ENCODE data around the gene KREMEN1. TPM values are rescaled to one million over a fixed set of nuclear protein-coding genes. Genes with fewer than 3 reads are reported as not detected.
A peak's percentile ranks its signal among the peaks of the same experiment; 100 is the strongest.

The KREMEN1 gene
- total and polyA plus RNA-seq, 3 experiments from 2014 or later = 0.16 to 0.28 TPM; not detected in 1

- ChIA-PET POLR2A (no interaction called here), CTCF (interaction anchor here (2.5 kb wide), 1 partner anchor 14 kb away, joined by 9 read pairs; no protein-coding TSS in a partner anchor)
- Histone ChIP-seq H3K9me3 (ENCODE audit: low read length) (no peaks in the 10 kb centered on the region), H3K27me3 (ENCODE audit: insufficient read depth, low read length, poor library complexity, severe bottlenecking) (no peaks in the 10 kb centered on the region), H3K36me3 (ENCODE audit: insufficient read depth, low read length) (no peaks in the 10 kb centered on the region), H3K4me3 (ENCODE audit: low read length) (no peak overlapping the region), H3K4me1 (ENCODE audit: insufficient read depth, low read length) (no peaks in the 10 kb centered on the region), H3K27ac (ENCODE audit: low read depth, low read length) (no peak overlapping the region)
- H3K4me3 Mint-ChIP-seq = no peak overlapping the region
- no peak overlapping the region for H3K27ac Mint-ChIP-seq
- no peak for DNase-seq
- H3K4me1 Mint-ChIP-seq = no peaks in the 10 kb centered on the region
- H3K9me3 Mint-ChIP-seq = peaks cover 0 to 2% (median 0%) of the 10 kb centered on the region in 5 donors
- H3K36me3 Mint-ChIP-seq = no peaks in the 10 kb centered on the region
- peaks cover 1 to 9% of the 10 kb centered on the region in 2 donors for H3K27me3 Mint-ChIP-seq
Measured at GRCh38 chr22:29054251-29054767, 18.5 kb upstream of the KREMEN1 start.

- H3K4me3 ChIP-seq (ENCODE audit: low read length) = no peak overlapping the region
- CTCF ChIA-PET = interaction anchor here (1.5 to 1.7 kb wide), 2 partner anchors 11 to 14 kb away, joined by 3 read pairs; no protein-coding TSS in a partner anchor
- no peak for DNase-seq
- no peaks in the 10 kb centered on the region for H3K4me1 Mint-ChIP-seq
- H3K36me3 Mint-ChIP-seq = no peaks in the 10 kb centered on the region
- H3K9me3 ChIP-seq (ENCODE audit: low read length) = no peaks in the 10 kb centered on the region
- H3K36me3 ChIP-seq (ENCODE audit: insufficient read depth, low read length) = no peaks in the 10 kb centered on the region
- no peak overlapping the region for H3K27ac ChIP-seq (ENCODE audit: low read depth, low read length)
- H3K9me3 Mint-ChIP-seq = peaks cover 0 to 2% (median 0%) of the 10 kb centered on the region in 5 donors
- H3K27ac Mint-ChIP-seq = no peak overlapping the region
- no peaks in the 10 kb centered on the region for H3K27me3 ChIP-seq (ENCODE audit: insufficient read depth, low read length, poor library complexity, severe bottlenecking)
- peaks cover 2 to 15% of the 10 kb centered on the region in 2 donors for H3K27me3 Mint-ChIP-seq
- H3K4me3 Mint-ChIP-seq = no peak overlapping the region
- no peaks in the 10 kb centered on the region for H3K4me1 ChIP-seq (ENCODE audit: insufficient read depth, low read length)
- POLR2A ChIA-PET = no interaction called here
Measured at GRCh38 chr22:29055192-29055830, 17.5 kb upstream of the KREMEN1 start.

GRCh38 chr22:29056472-29056871 lies 16.4 kb upstream of the KREMEN1 start:
- Histone ChIP-seq H3K27me3 (ENCODE audit: insufficient read depth, low read length, poor library complexity, severe bottlenecking) (no peaks in the 10 kb centered on the region), H3K27ac (ENCODE audit: low read depth, low read length) (no peak overlapping the region), H3K36me3 (ENCODE audit: insufficient read depth, low read length) (no peaks in the 10 kb centered on the region), H3K9me3 (ENCODE audit: low read length) (no peaks in the 10 kb centered on the region), H3K4me1 (ENCODE audit: insufficient read depth, low read length) (no peaks in the 10 kb centered on the region), H3K4me3 (ENCODE audit: low read length) (no peak overlapping the region)
- no peaks in the 10 kb centered on the region for H3K4me1 Mint-ChIP-seq
- CTCF ChIA-PET = interaction anchor here (1.5 to 1.7 kb wide), 2 partner anchors 10 to 15 kb away, joined by 3 read pairs; no protein-coding TSS in a partner anchor
- no peak for DNase-seq
- no peak overlapping the region for H3K4me3 Mint-ChIP-seq
- H3K27me3 Mint-ChIP-seq = peaks cover 12 to 27% of the 10 kb centered on the region in 2 donors
- H3K27ac Mint-ChIP-seq = no peak overlapping the region
- POLR2A ChIA-PET = no interaction called here
- H3K9me3 Mint-ChIP-seq = peaks cover 0 to 2% (median 0%) of the 10 kb centered on the region in 5 donors
- H3K36me3 Mint-ChIP-seq = no peaks in the 10 kb centered on the region

GRCh38 chr22:29060251-29060869 lies 12.5 kb upstream of the KREMEN1 start:
- Histone ChIP-seq H3K36me3 (ENCODE audit: insufficient read depth, low read length) (no peaks in the 10 kb centered on the region), H3K27me3 (ENCODE audit: insufficient read depth, low read length, poor library complexity, severe bottlenecking) (no peaks in the 10 kb centered on the region), H3K9me3 (ENCODE audit: low read length) (no peaks in the 10 kb centered on the region), H3K4me3 (ENCODE audit: low read length) (no peak overlapping the region), H3K4me1 (ENCODE audit: insufficient read depth, low read length) (no peaks in the 10 kb centered on the region), H3K27ac (ENCODE audit: low read depth, low read length) (no peak overlapping the region)
- Mint-ChIP-seq H3K4me1 (peaks cover 0 to 4% (median 3%) of the 10 kb centered on the region in 3 donors), H3K36me3 (no peaks in the 10 kb centered on the region), H3K9me3 (no peaks in the 10 kb centered on the region), H3K27me3 (peaks cover 16 to 47% of the 10 kb centered on the region in 2 donors), H3K27ac (peak overlapping the region in 1 of 8 donors; percentile 42), H3K4me3 (no peak overlapping the region)
- POLR2A ChIA-PET = no interaction called here
- CTCF ChIA-PET = interaction anchor here (0.7 kb wide), 1 partner anchor 13 kb away, joined by 3 read pairs; no protein-coding TSS in a partner anchor
- DNase-seq = no peak

- Histone ChIP-seq H3K27me3 (ENCODE audit: insufficient read depth, low read length, poor library complexity, severe bottlenecking) (no peaks in the 10 kb centered on the region), H3K36me3 (ENCODE audit: insufficient read depth, low read length) (no peaks in the 10 kb centered on the region), H3K4me1 (ENCODE audit: insufficient read depth, low read length) (peaks cover 5% of the 10 kb centered on the region), H3K9me3 (ENCODE audit: low read length) (no peaks in the 10 kb centered on the region), H3K4me3 (ENCODE audit: low read length) (no peak overlapping the region), H3K27ac (ENCODE audit: low read depth, low read length) (no peak overlapping the region)
- Mint-ChIP-seq H3K4me3 (no peak overlapping the region), H3K36me3 (no peaks in the 10 kb centered on the region), H3K27ac (no peak overlapping the region), H3K9me3 (no peaks in the 10 kb centered on the region), H3K27me3 (peaks cover 16 to 47% of the 10 kb centered on the region in 2 donors), H3K4me1 (peaks cover under 1 to 10% (median 9%) of the 10 kb centered on the region in 3 donors)
- CTCF ChIA-PET = no interaction called here
- POLR2A ChIA-PET = no interaction called here
- DNase-seq = no peak
Measured at GRCh38 chr22:29060931-29061330, 11.9 kb upstream of the KREMEN1 start.

DNA sequence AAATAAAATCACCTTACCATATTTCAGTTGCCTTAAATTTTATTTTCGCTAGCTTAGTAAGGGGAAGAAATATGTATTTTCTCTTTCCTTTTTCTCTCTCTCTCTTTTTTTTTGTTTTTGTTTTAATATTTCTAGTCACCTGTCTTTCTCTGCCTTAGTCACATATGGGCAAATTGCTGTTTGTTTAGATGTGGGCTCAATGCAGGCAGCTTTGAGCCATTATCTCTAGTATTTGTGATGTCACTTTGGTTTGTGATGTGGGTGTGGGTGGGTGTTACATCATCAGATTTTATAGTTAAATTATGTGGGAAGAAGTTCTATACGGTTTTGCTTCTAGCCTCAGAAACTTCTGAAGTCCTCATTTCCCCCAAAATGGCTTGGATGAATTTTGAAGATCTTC lies 11.1 kb upstream of the KREMEN1 start, which contains the start of gene C22orf31:
TSS of gene C22orf31 (minus strand) at position 59 of the 400 bp plus-strand sequence. CDS start at position 20, 39 bp downstream.
- Mint-ChIP-seq H3K4me1 (peaks cover 2 to 16% (median 12%) of the 10 kb centered on the region in 3 donors), H3K27me3 (peaks cover 16 to 47% of the 10 kb centered on the region in 2 donors), H3K27ac (no peak within 1 kb of the TSS), H3K9me3 (no peaks in the 10 kb centered on the region), H3K36me3 (no peaks in the 10 kb centered on the region), H3K4me3 (no peak within 1 kb of the TSS)
- DNase-seq = no peak
- Histone ChIP-seq H3K9me3 (ENCODE audit: low read length) (no peaks in the 10 kb centered on the region), H3K36me3 (ENCODE audit: insufficient read depth, low read length) (no peaks in the 10 kb centered on the region), H3K27me3 (ENCODE audit: insufficient read depth, low read length, poor library complexity, severe bottlenecking) (no peaks in the 10 kb centered on the region), H3K4me3 (ENCODE audit: low read length) (no peak within 1 kb of the TSS), H3K27ac (ENCODE audit: low read depth, low read length) (no peak within 1 kb of the TSS), H3K4me1 (ENCODE audit: insufficient read depth, low read length) (peaks cover 7% of the 10 kb centered on the region)
- ChIA-PET CTCF (interaction anchor here (1.3 kb wide), 1 partner anchor 11 kb away, joined by 3 read pairs; no protein-coding TSS in a partner anchor), POLR2A (no interaction called here)

GRCh38 chr22:29062286-29062821 lies 10.5 kb upstream of the KREMEN1 start:
- ChIA-PET CTCF (interaction anchor here (1.3 kb wide), 1 partner anchor 10 kb away, joined by 3 read pairs; no protein-coding TSS in a partner anchor), POLR2A (no interaction called here)

More at GRCh38 chr22:29062286-29062821, 10.5 kb upstream of the KREMEN1 start:
- Histone ChIP-seq H3K4me3 (ENCODE audit: low read length) (no peak overlapping the region), H3K9me3 (ENCODE audit: low read length) (no peaks in the 10 kb centered on the region), H3K4me1 (ENCODE audit: insufficient read depth, low read length) (peaks cover 7% of the 10 kb centered on the region), H3K27me3 (ENCODE audit: insufficient read depth, low read length, poor library complexity, severe bottlenecking) (no peaks in the 10 kb centered on the region), H3K36me3 (ENCODE audit: insufficient read depth, low read length) (no peaks in the 10 kb centered on the region), H3K27ac (ENCODE audit: low read depth, low read length) (no peak overlapping the region)
- Mint-ChIP-seq H3K27me3 (peaks cover 17 to 47% of the 10 kb centered on the region in 2 donors), H3K27ac (no peak overlapping the region), H3K36me3 (no peaks in the 10 kb centered on the region), H3K9me3 (no peaks in the 10 kb centered on the region), H3K4me3 (no peak overlapping the region), H3K4me1 (peaks cover 2 to 18% (median 12%) of the 10 kb centered on the region in 3 donors)
- DNase-seq = no peak
